Bone marrow (tissue), 2 donors: Measurements from ENCODE around the gene TRAK1.

Source experiments
- DNase-seq, 2 donors: peaks; one replicate each; lab custom pipeline; 2025; lab: John Stamatoyannopoulos, UW

The TRAK1 gene

DNA sequence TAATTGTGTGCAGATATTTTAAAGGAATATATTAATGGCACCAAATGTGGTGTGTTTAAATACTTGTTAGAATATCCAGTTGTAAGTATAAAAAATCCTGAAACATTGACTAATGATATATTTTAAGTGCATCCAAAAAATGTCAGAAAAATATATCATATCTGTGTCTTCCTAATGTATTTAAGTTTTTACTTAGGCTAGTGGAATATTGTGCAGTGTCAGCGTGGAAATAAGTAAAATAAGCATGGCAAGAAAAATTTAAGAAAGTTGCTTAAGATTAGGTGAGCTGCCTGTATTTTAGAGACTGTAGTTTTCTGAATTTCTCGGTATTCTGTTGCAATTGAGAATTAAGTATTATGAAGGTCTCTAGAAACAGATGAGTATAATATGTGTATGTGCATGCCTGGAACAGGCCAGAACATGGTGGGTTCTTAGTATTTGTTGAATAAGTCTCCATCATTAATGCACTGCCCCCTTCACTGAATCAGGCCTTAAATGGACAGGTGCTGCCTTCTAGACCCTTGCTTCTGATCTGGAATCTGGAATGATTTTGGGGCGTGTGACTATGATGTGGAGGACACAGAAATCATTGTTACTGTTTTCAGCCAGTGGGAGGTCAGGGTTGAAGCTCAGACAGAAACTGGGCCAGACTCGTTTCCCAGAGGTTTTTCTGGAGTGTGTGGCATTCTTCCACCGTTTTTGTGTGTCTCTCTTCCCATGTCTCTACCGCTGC lies 86.1 kb downstream of the TRAK1 start:
- DNase-seq: no peak

DNA sequence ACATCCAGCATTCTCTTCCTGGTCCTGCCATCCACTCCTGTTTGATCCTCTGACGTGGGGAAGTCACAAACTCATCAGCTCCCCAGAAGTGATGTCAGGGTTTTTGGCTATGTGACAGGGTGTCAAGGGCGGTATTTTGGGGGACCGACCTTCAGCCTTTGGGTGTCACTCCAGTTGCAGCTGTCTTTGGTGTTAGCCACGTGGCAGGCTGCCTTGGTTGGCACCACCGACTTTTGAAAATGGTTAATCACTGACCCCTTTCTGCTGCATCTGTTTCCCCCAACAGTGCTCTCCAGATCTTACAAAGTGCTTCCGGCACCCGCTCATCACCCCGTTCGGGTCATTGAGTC lies 86.6 kb downstream of the TRAK1 start:
- DNase-seq: no peak

DNA sequence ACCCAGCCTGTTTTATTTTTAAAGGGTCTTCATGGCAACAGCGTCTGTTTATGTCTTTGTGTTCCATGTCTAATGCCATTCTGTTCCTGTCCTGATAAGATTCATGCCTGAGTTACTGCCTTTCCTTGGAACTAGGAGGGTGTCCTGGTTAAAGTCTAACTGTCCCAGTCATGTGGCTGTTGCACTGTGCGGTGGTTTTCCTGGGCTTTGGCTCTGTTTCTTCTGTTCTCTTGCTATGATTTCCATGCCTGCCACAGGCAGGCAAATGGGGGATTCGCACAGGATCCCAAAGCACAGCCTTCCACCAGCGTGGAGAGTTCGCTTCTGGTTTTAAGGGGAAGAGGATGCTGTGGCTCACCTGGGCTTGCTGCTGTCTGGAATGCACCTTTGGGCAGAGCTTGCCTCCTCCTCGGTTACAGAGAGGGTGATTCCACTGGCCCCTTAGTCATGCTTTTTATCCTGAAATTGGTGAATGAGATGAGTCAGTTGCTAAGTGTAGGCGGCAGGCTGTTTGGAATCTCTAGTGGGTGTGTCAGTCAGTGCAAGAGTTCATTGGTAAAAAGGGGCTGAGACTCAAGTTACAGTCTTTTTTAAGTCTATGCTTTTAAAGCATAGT lies 88.1 kb downstream of the TRAK1 start:
- no peak for DNase-seq

DNA sequence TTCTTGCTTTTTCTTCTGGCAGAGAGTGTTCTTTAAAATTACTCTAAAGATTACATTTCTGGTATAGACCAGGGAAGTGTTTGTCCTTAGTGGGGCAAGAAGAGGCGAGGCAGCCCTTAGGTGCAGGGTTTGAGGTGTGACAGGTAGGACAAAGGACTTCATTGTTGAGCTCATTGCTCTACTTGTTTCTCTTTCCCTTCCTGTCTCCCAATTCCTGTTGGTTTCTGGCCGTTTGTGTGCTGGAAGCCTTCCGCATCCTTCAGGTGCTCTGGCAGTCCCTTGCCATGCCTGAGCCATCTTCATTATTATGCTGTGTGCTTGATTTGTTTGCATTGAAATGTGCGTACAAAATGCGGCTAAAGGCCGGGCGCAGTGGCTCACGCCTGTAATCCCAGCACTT lies 89.7 kb downstream of the TRAK1 start:
- no peak for DNase-seq

DNA sequence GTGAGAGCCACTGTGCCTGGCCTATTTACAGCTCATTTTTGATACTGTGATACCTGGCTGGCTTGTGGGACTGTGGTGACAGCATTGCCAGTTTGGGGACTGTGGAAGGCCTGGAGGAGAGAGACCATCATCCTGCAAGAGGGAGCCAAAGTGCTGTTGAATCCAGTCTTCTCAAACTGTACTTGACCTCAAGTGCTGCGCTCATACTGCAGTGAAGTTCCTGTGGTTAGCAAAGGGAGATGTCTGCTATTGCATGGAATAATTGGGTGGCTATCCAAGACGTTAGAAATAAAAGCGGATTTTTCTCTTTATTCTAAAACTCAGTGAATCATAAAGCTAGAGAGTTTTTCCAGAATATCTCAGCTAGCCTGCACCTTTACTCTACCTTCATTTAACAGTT lies 91.4 kb downstream of the TRAK1 start:
- DNase-seq: no peak

DNA sequence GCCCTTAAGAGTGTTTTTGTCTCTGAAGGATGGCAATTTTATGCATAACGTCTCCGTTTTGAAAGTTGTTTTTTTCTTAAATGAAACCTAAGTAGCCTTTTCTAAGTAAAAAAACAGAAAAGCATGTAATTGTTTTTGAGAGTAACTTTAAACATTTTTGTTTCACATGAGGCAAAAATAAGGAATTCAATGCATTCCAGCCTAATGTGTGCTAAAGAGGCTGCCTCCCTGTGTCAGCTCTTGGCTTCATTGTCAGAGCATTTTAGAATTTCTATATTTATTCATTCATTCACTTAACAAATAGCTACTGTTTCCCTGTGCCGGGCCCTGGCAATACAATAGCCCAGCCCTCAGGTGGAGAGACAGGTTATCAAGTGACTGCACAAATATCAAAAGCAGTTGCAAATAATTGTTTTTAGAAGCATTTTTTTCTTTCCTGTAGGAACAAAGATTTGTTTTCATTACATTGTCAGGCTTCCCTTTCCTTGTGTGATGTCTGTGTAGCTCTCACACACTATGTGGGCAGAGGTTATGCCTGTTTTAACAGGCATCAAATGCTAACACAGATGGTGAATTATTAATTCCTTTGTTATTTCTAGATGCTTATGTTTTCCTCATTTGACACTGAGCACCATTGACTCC lies 93.0 kb downstream of the TRAK1 start:
- DNase-seq: no peak

DNA sequence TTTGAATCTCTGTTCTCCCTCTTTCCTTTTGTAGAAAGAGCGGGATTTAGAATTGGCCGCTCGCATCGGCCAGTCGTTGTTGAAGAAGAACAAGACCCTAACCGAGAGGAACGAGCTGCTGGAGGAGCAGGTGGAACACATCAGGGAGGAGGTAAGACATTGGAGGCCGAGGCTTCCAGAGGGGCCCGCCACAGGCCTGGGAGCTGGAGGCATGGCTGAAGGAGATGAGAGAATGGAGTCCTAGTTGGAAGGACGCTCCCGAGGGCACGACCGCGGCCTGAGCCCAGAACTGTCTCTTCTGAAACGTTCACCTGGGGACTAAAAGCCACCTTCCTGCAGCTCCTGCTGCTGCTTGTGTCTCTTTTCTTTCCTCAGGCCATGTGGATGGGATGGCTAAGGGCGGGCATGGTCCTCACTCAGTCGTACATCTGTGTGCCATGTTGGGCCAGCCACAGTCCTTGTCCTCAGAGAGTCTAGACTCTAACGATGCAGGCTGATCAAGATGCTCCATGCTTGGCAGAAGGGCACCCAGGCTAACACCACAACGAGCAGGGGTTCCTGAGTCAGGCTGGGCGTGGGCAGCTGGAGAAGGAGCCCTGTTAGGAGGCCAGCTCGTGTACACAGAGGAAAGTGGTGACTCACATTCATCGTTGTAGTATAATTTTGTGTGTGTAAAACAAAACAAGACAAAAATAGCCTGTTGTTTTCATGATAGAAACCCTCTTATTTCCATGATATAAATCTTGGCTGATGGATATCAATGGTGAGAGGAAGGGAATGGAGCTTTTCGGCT lies 93.7 kb downstream of the TRAK1 start:
- no peak for DNase-seq

DNA sequence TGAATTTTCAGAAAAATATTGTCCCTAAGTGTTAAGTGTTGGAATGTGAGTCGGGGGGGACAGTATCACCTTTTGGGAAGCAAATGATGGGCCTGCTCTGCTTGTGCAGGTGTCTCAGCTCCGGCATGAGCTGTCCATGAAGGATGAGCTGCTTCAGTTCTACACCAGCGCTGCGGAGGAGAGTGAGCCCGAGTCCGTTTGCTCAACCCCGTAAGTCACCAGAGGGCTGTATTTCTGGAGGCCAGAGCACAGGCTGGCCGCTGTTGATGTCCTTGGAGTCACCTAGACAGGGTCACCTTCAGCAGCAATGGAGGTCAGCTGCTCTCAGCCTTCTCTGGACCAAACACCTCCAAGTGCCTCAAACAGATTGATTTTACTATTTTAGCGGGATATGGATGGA lies 96.8 kb downstream of the TRAK1 start:
- DNase-seq: no peak

DNA sequence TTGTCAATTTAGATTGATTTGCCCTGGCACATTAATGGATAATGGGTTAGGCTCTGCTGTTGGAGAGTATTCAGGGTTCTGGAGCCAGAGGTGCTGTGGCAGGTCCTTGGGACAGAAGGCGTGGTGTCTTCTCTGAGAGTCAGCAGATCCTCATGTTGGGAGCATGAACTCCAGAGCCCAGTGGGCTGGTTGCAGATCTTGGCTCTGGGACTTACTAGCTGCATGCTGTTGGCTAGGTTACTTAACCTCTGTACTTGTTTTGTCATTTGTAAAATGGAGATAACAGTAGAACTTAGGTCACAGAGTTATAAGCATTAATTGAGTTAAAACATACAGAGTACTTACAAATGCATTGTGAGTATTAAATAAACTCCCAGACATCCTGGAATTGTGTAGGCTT lies 97.2 kb downstream of the TRAK1 start:
- no peak for DNase-seq

DNA sequence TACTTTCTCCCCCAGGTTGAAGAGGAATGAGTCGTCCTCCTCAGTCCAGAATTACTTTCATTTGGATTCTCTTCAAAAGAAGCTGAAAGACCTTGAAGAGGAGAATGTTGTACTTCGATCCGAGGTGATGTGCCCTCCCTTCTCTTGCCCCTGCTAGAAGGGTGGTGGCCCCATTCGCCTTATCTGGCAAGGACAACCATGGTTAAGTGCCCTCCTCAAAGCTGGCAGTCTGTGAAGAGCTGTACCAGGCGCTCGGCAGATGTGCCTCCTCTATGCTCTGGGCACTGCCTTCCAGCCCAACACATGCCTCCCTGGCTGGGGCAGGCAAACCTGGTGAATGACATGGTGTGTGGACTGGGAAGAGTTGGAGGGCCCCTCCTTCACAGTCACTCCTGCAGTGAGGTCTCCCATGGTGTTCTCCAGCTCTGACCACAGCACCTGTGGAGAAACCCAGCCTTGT lies 97.9 kb downstream of the TRAK1 start:
- DNase-seq: no peak

DNA sequence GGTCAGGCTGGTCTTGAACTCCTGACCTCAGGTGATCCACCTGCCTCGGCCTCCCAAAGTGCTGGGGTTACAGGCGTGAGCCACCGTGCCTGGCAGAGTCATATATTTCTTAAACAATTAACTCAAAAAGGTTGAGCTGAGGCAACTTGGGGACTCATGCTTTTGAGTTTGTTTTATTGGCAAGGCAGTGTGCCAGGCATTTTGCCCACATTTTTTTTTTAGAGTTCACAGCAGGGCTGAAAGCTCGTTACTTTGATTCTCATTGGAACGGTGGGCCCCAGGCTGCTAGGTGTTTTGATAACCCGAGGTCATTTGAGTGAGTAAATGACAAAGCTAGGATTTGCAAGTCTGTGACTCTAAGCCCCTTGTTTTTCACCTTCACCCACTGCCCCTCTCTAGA lies 98.6 kb downstream of the TRAK1 start:
- no peak for DNase-seq

DNA sequence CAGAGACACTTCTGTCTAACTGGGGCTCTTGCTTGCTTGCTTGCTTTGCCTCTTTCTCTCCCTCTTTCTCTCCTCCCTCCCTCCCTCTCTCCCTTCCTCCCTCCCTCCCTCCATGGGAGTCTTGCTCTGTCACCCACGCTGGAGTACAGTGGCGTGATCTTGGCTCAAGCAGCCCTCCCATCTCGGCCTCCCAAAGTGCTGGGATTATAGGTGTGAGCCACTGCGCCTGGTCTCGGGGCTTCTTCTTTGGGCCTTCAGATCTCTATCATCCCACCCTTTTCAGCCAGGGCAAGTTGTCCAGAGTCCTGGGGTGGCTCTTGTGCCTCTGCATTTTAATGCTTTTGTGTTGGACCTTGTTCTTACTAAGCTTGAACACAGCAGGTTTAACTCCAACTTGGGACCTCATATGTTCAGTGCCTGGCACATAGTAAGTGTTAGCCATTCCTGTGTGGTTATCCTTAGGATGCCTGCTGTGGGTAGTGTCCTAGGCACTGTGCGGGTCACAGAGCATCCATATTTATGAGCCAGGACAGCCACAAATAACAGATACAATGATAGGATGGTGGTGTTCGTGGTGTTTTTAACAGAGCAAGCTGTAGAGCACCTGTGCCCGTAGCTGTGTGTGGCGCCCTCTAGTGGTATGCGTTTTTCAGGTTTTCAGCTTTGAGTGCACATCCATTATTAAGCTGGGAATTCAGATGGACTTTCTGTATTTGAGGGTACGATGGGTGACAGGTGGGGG lies 99.7 kb downstream of the TRAK1 start:
- peak in 1 of 2 donors; percentile 54 for DNase-seq

DNA sequence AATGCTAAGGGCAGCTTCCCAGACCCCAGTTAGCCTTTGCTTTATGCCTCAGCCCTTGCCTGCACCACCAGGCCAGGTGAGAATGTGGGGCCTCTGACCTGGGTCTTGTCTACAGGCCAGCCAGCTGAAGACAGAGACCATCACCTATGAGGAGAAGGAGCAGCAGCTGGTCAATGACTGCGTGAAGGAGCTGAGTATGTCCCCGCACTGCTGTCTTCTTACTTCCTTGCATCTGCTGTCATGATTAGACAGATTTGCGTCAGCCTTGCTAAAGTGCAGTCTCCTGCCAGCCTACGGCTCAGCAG lies 100.2 kb downstream of the TRAK1 start:
- DNase-seq: no peak

DNA sequence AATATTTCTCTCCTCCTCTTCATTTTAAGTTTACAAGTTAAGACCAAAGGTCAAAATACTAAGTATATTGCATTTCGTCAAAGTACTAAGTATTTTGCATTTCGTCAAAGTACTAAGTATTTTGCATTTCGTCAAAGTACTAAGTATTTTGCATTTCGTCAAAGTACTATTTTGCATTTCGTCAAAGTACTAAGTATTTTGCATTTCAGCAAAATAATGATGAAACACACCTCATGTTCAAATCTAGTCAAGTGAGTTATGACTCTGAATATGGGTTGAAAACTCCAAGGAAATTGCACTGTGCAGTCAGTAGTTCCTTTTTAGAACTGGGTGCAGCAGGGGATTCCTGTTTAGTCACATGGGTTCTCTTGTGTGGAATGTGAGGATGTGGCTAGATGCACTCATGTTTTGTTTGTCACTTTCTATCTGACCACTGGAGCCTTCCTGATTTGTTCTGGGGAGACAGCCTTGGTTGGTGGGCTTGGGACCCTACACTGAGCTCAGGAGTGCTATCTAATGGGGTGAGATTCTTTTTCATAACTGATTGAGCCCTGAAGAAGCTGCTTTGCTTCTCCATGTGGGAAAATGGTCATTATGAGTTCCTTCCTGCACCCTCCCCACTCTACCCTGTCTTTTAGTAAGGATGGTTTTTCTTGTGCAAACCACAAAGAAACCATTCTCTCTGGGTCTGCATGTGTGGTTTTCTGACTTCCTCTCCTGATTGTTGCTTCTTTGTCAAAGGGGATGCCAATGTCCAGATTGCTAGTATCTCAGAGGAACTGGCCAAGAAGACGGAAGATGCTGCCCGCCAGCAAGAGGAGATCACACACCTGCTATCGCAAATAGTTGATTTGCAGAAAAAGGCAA lies 101.4 kb downstream of the TRAK1 start:
- DNase-seq: peak in 1 of 2 donors; percentile 10

DNA sequence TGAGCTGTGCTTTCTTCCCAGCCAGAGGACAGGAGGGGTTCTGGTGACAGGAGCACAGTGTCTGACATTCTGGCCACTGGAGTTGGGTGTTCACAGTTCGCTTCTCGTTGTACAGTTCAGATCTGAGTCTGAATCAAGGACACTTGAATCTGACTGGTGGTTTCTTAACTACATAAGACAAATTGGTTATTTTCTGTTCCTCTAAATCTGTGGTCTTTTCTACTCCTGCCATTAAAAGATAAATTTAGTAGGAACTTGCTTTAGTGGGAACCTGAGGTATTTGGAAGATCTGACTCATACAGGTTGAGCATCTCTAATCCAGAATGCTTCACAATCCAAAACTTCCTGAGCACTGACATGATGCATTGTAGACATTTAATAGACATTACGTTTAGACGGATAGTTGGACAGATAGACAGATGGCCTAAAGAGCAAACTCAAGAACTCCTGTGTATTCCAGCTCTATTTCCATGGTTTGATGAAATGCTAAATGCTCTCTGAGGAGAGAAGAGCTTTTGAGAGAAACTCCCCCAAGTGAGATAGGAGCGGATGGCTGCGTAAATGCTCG lies 103.9 kb downstream of the TRAK1 start:
- DNase-seq: no peak

DNA sequence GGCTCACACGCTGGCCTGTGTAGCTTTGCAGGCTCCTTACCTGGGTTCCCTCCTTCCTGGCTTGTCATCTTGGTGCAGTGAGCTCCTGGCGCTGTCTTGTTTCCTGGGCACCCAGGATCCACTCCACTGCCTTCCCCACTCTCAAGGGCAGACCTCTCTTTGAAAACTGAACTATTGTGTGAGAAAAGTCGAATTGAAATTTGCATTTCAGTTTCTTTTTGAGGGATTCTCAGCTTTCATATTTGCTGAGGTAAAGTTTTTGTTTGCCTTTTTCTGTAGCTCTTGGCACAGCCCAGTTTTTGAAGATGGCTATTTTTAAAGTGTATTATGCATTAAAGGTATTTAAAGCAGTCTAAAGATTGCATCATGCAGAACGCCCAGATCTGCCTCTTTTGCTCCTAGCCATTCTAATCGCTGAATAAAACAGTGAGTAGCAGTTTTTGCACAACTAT lies 104.7 kb downstream of the TRAK1 start:
- no peak for DNase-seq

DNA sequence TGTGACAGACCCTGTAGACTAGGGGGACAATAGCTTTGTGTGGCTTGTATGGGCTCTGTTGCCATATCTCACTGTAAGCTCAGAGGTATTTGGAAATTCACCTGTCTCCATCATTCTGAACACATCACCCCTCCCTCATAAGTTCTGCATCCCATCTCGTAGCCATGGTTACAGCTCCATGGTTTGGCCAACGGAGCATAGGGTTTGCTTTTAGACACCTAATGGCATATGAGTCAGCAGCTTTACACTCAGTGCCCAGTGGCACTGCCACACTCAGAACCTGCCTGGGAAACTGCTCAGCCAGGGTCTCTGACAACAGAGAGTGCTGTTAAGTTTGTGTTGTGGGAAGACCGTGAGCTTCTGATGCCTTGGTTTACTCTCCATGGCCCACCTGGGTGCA lies 107.6 kb downstream of the TRAK1 start:
- DNase-seq: no peak

DNA sequence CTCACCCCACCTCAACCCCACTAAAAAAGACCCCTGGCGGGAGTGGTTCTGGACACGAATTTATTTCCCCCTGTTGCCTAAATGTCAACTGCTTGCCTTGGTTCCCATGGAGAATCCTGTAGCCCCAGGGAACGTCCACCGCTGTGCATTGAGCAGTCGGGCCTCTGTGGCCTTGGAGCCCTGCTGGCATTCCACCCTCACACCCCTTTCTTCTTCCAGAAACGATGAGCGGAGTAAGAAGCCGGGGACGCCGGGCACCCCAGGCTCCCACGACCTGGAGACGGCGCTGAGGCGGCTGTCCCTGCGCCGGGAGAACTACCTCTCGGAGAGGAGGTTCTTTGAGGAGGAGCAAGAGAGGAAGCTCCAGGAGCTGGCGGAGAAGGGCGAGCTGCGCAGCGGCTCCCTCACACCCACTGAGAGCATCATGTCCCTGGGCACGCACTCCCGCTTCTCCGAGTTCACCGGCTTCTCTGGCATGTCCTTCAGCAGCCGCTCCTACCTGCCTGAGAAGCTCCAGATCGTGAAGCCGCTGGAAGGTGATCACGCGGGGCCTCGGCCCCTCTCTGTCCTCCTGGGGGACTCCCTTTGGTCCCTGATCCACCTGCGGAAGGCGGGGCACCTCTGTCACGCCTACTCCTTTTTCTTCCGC lies 111.2 kb downstream of the TRAK1 start:
- no peak for DNase-seq

DNA sequence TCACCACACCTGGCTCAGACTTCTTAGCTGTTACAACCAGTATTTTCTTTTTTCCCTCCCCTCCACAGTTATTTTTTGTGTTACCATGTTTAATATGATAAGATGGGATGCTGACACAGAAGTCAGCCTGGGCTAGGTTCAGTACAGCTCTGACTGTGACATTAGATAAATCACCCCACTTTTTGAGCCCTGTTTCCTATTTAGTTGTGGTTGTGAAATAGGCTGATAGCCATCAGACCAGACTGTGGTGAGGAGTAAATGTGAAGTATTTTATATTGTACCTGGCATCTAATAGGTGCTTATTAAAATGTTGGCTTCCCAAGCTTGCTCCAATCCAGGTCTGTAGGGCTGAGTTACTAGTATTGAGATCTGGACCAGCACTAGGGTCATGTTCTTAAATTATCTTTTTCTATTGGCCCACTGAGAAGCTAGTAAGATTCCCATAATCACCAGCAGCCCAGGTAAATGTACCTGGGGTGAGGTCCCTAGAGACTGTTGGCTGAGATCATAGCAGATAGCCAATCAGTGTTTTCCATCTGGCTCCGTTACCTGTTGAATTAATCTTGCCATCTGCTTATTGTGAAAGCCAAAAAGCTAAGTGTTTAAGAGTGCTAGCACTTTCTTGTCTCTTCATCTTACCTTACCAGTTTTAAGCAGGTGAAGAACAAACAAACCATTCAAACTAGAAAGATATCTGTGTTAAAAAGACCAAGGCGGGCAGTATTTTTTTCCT lies 113.9 kb downstream of the TRAK1 start:
- no peak for DNase-seq
